Measurements from ENCODE around the gene CACNA1C.

CACNA1C gene

GRCh38 chr12:2397356-2398045 is 344.7 kb downstream of the CACNA1C start:
- H3K9me3 ChIP-seq (ENCODE audit: control insufficient read depth in 1 of 2, low read length in 2 of 2), result no peaks in the 10 kb centered on the region
- H3K4me1 ChIP-seq (ENCODE audit: control insufficient read depth in 1 of 2, insufficient read depth in 2 of 2, low read length in 2 of 2), result peaks cover 9 to 28% of the 10 kb centered on the region in 2 donors
- H3K4me3 ChIP-seq (ENCODE audit: low read depth in 1 of 2, low read length in 2 of 2), result no peak overlapping the region
- no peaks in the 10 kb centered on the region for H3K27me3 ChIP-seq (ENCODE audit: low read depth, low read length)
- H3K27ac ChIP-seq (ENCODE audit: low read length), result no peak overlapping the region
- H3K36me3 ChIP-seq (ENCODE audit: control insufficient read depth in 1 of 2, insufficient read depth in 2 of 2, low read length in 2 of 2), result no peaks in the 10 kb centered on the region

GRCh38 chr12:2401040-2401439 is 348.3 kb downstream of the CACNA1C start:
- H3K4me3 ChIP-seq (ENCODE audit: low read depth in 1 of 2, low read length in 2 of 2), result no peak overlapping the region
- no peaks in the 10 kb centered on the region for H3K36me3 ChIP-seq (ENCODE audit: control insufficient read depth in 1 of 2, insufficient read depth in 2 of 2, low read length in 2 of 2)
- no peak overlapping the region for H3K27ac ChIP-seq (ENCODE audit: low read length)
- H3K27me3 ChIP-seq (ENCODE audit: low read depth, low read length), result no peaks in the 10 kb centered on the region
- peaks cover 9 to 12% of the 10 kb centered on the region in 2 donors for H3K4me1 ChIP-seq (ENCODE audit: control insufficient read depth in 1 of 2, insufficient read depth in 2 of 2, low read length in 2 of 2)
- no peaks in the 10 kb centered on the region for H3K9me3 ChIP-seq (ENCODE audit: control insufficient read depth in 1 of 2, low read length in 2 of 2)

- H3K27me3 ChIP-seq (ENCODE audit: low read depth, low read length), result no peaks in the 10 kb centered on the region
- no peaks in the 10 kb centered on the region for H3K36me3 ChIP-seq (ENCODE audit: control insufficient read depth in 1 of 2, insufficient read depth in 2 of 2, low read length in 2 of 2)
- H3K9me3 ChIP-seq (ENCODE audit: control insufficient read depth in 1 of 2, low read length in 2 of 2), result no peaks in the 10 kb centered on the region
- no peak overlapping the region for H3K27ac ChIP-seq (ENCODE audit: low read length)
- no peak overlapping the region for H3K4me3 ChIP-seq (ENCODE audit: low read depth in 1 of 2, low read length in 2 of 2)
- H3K4me1 ChIP-seq (ENCODE audit: control insufficient read depth in 1 of 2, insufficient read depth in 2 of 2, low read length in 2 of 2), result peaks cover under 1 to 5% of the 10 kb centered on the region in 2 donors
Observed at GRCh38 chr12:2402073-2402579, 349.3 kb downstream of the CACNA1C start.

- no peaks in the 10 kb centered on the region for H3K36me3 ChIP-seq (ENCODE audit: control insufficient read depth in 1 of 2, insufficient read depth in 2 of 2, low read length in 2 of 2)
- no peaks in the 10 kb centered on the region for H3K4me1 ChIP-seq (ENCODE audit: control insufficient read depth in 1 of 2, insufficient read depth in 2 of 2, low read length in 2 of 2)
- H3K27ac ChIP-seq (ENCODE audit: low read length), result no peak overlapping the region
- no peaks in the 10 kb centered on the region for H3K9me3 ChIP-seq (ENCODE audit: control insufficient read depth in 1 of 2, low read length in 2 of 2)
- H3K27me3 ChIP-seq (ENCODE audit: low read depth, low read length), result no peaks in the 10 kb centered on the region
- no peak overlapping the region for H3K4me3 ChIP-seq (ENCODE audit: low read depth in 1 of 2, low read length in 2 of 2)
Observed at GRCh38 chr12:2403221-2403976, 350.6 kb downstream of the CACNA1C start.

- Histone ChIP-seq H3K36me3 (ENCODE audit: control insufficient read depth in 1 of 2, insufficient read depth in 2 of 2, low read length in 2 of 2) (no peaks in the 10 kb centered on the region), H3K4me3 (ENCODE audit: low read depth in 1 of 2, low read length in 2 of 2) (no peak overlapping the region), H3K4me1 (ENCODE audit: control insufficient read depth in 1 of 2, insufficient read depth in 2 of 2, low read length in 2 of 2) (no peaks in the 10 kb centered on the region), H3K27me3 (ENCODE audit: low read depth, low read length) (no peaks in the 10 kb centered on the region), H3K9me3 (ENCODE audit: control insufficient read depth in 1 of 2, low read length in 2 of 2) (no peaks in the 10 kb centered on the region), H3K27ac (ENCODE audit: low read length) (no peak overlapping the region)
Observed at GRCh38 chr12:2405039-2405438, 352.3 kb downstream of the CACNA1C start.

- peaks cover 0 to 17% of the 10 kb centered on the region in 2 donors for H3K4me1 ChIP-seq (ENCODE audit: control insufficient read depth in 1 of 2, insufficient read depth in 2 of 2, low read length in 2 of 2)
- no peak overlapping the region for H3K27ac ChIP-seq (ENCODE audit: low read length)
- no peaks in the 10 kb centered on the region for H3K27me3 ChIP-seq (ENCODE audit: low read depth, low read length)
- no peaks in the 10 kb centered on the region for H3K36me3 ChIP-seq (ENCODE audit: control insufficient read depth in 1 of 2, insufficient read depth in 2 of 2, low read length in 2 of 2)
- no peaks in the 10 kb centered on the region for H3K9me3 ChIP-seq (ENCODE audit: control insufficient read depth in 1 of 2, low read length in 2 of 2)
- H3K4me3 ChIP-seq (ENCODE audit: low read depth in 1 of 2, low read length in 2 of 2), result no peak overlapping the region
Observed at GRCh38 chr12:2406903-2407302, 354.1 kb downstream of the CACNA1C start.

GRCh38 chr12:2408262-2408661 is 355.5 kb downstream of the CACNA1C start:
- Histone ChIP-seq H3K27me3 (ENCODE audit: low read depth, low read length) (no peaks in the 10 kb centered on the region), H3K9me3 (ENCODE audit: control insufficient read depth in 1 of 2, low read length in 2 of 2) (no peaks in the 10 kb centered on the region), H3K36me3 (ENCODE audit: control insufficient read depth in 1 of 2, insufficient read depth in 2 of 2, low read length in 2 of 2) (no peaks in the 10 kb centered on the region), H3K4me1 (ENCODE audit: control insufficient read depth in 1 of 2, insufficient read depth in 2 of 2, low read length in 2 of 2) (peaks cover 0 to 19% of the 10 kb centered on the region in 2 donors), H3K4me3 (ENCODE audit: low read depth in 1 of 2, low read length in 2 of 2) (no peak overlapping the region), H3K27ac (ENCODE audit: low read length) (no peak overlapping the region)

- no peak overlapping the region for H3K4me3 ChIP-seq (ENCODE audit: low read depth in 1 of 2, low read length in 2 of 2)
- no peak overlapping the region for H3K27ac ChIP-seq (ENCODE audit: low read length)
- no peaks in the 10 kb centered on the region for H3K36me3 ChIP-seq (ENCODE audit: control insufficient read depth in 1 of 2, insufficient read depth in 2 of 2, low read length in 2 of 2)
- H3K27me3 ChIP-seq (ENCODE audit: low read depth, low read length), result no peaks in the 10 kb centered on the region
- peaks cover 0 to 19% of the 10 kb centered on the region in 2 donors for H3K4me1 ChIP-seq (ENCODE audit: control insufficient read depth in 1 of 2, insufficient read depth in 2 of 2, low read length in 2 of 2)
- no peaks in the 10 kb centered on the region for H3K9me3 ChIP-seq (ENCODE audit: control insufficient read depth in 1 of 2, low read length in 2 of 2)
Observed at GRCh38 chr12:2409656-2410265, 357.0 kb downstream of the CACNA1C start.

- no peak overlapping the region for H3K4me3 ChIP-seq (ENCODE audit: low read depth in 1 of 2, low read length in 2 of 2)
- peaks cover 0 to 19% of the 10 kb centered on the region in 2 donors for H3K4me1 ChIP-seq (ENCODE audit: control insufficient read depth in 1 of 2, insufficient read depth in 2 of 2, low read length in 2 of 2)
- no peaks in the 10 kb centered on the region for H3K36me3 ChIP-seq (ENCODE audit: control insufficient read depth in 1 of 2, insufficient read depth in 2 of 2, low read length in 2 of 2)
- H3K9me3 ChIP-seq (ENCODE audit: control insufficient read depth in 1 of 2, low read length in 2 of 2), result no peaks in the 10 kb centered on the region
- H3K27ac ChIP-seq (ENCODE audit: low read length), result no peak overlapping the region
- no peaks in the 10 kb centered on the region for H3K27me3 ChIP-seq (ENCODE audit: low read depth, low read length)
Observed at GRCh38 chr12:2410496-2410895, 357.7 kb downstream of the CACNA1C start.

- H3K4me1 ChIP-seq (ENCODE audit: control insufficient read depth in 1 of 2, insufficient read depth in 2 of 2, low read length in 2 of 2), result peaks cover 0 to 19% of the 10 kb centered on the region in 2 donors
- no peak overlapping the region for H3K27ac ChIP-seq (ENCODE audit: low read length)
Observed at GRCh38 chr12:2411011-2411410, 358.2 kb downstream of the CACNA1C start.

GRCh38 chr12:2411616-2412304 is 359.0 kb downstream of the CACNA1C start:
- no peak overlapping the region for H3K27ac ChIP-seq (ENCODE audit: low read length)
- no peaks in the 10 kb centered on the region for H3K27me3 ChIP-seq (ENCODE audit: low read depth, low read length)
- H3K4me3 ChIP-seq (ENCODE audit: low read depth in 1 of 2, low read length in 2 of 2), result no peak overlapping the region
- H3K36me3 ChIP-seq (ENCODE audit: control insufficient read depth in 1 of 2, insufficient read depth in 2 of 2, low read length in 2 of 2), result no peaks in the 10 kb centered on the region
- no peaks in the 10 kb centered on the region for H3K9me3 ChIP-seq (ENCODE audit: control insufficient read depth in 1 of 2, low read length in 2 of 2)
- peaks cover 0 to 19% of the 10 kb centered on the region in 2 donors for H3K4me1 ChIP-seq (ENCODE audit: control insufficient read depth in 1 of 2, insufficient read depth in 2 of 2, low read length in 2 of 2)

More at GRCh38 chr12:2411011-2411410, 358.2 kb downstream of the CACNA1C start:
- Histone ChIP-seq H3K9me3 (ENCODE audit: control insufficient read depth in 1 of 2, low read length in 2 of 2) (no peaks in the 10 kb centered on the region), H3K36me3 (ENCODE audit: control insufficient read depth in 1 of 2, insufficient read depth in 2 of 2, low read length in 2 of 2) (no peaks in the 10 kb centered on the region), H3K27me3 (ENCODE audit: low read depth, low read length) (no peaks in the 10 kb centered on the region), H3K4me3 (ENCODE audit: low read depth in 1 of 2, low read length in 2 of 2) (no peak overlapping the region)

Data from muscle layer of duodenum (tissue), 2 donors.